Embryonic facial prominence (tissue), 1 donor: Measurements from ENCODE around the gene PYGL.
"Not testable (repeated sequence)": the region's sequence is repeated elsewhere in the genome, so short reads cannot be mapped to it uniquely, and the experiment has no call there.

Source experiments
- DNase-seq: peaks from one replicate; pipeline ENCODE4 v3.0.0-alpha.2; 2016; ENCODE audit errors: extremely low spot score

The PYGL gene

GRCh38 chr14:50928002-50928635, 16.2 kb downstream of the PYGL start:
- DNase-seq: no peak

GRCh38 chr14:50926851-50927386, 17.4 kb downstream of the PYGL start:
- DNase-seq: no peak

- DNase-seq: no peak
Observed at GRCh38 chr14:50924843-50925242, 19.4 kb downstream of the PYGL start.

- DNase-seq: no peak
Observed at GRCh38 chr14:50924236-50924635, 20.0 kb downstream of the PYGL start.

GRCh38 chr14:50922803-50923202, 21.5 kb downstream of the PYGL start:
- DNase-seq: no peak

- DNase-seq: no peak
Observed at GRCh38 chr14:50920482-50921230, 23.6 kb downstream of the PYGL start.

GRCh38 chr14:50919524-50919923, 24.8 kb downstream of the PYGL start:
- DNase-seq: not testable (repeated sequence)

- DNase-seq: no peak
Observed at GRCh38 chr14:50917449-50917848, 26.8 kb downstream of the PYGL start.

GRCh38 chr14:50910495-50911420, 33.5 kb downstream of the PYGL start:
- no peak for DNase-seq

GRCh38 chr14:50906326-50907065, 37.8 kb downstream of the PYGL start:
- no peak for DNase-seq

- DNase-seq: no peak
Observed at GRCh38 chr14:50904719-50905118, 39.6 kb downstream of the PYGL start.

GRCh38 chr14:50901361-50901760, 42.9 kb downstream of the PYGL start:
- no peak for DNase-seq

GRCh38 chr14:50897658-50898175, 46.6 kb downstream of the PYGL start:
- DNase-seq: no peak

GRCh38 chr14:50897005-50897404, 47.3 kb downstream of the PYGL start:
- DNase-seq: not testable (repeated sequence)

GRCh38 chr14:50896421-50896820, 47.9 kb downstream of the PYGL start:
- not testable (repeated sequence) for DNase-seq

- DNase-seq: no peak
Observed at GRCh38 chr14:50892255-50892654, 52.0 kb downstream of the PYGL start.

GRCh38 chr14:50887476-50887875, 56.8 kb downstream of the PYGL start:
- no peak for DNase-seq

GRCh38 chr14:50883827-50884197, 60.5 kb downstream of the PYGL start:
- DNase-seq: no peak

- no peak for DNase-seq
Observed at GRCh38 chr14:50882932-50883826, 61.1 kb downstream of the PYGL start.
